ENCODE data around the gene RASGRP1. TPM values are rescaled to one million over a fixed set of nuclear protein-coding genes. Genes with fewer than 3 reads are reported as not detected.

The RASGRP1 gene
- total and polyA plus RNA-seq, 3 donors from 2014 or later, result 4.4 to 9.2 (median 7.4) TPM

DNA sequence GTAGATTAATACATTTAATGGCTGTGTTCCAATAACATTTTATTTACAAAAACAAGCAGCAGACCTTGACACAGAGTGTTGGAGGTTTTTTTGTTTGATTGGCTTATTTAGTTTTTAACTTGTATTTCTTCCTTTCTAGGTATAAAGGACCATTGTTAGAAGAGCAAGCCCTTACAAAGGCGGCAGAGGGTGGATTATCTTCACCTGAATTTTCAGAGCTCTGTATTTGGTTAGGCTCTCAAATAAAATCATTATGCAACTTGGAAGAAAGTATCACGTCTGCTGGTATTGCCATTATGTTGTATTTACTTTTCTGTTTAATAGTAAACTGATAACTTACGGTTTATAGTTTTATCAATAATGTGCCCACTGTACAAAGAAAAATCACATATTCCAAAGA, 100.7 kb downstream of the RASGRP1 start:
- Histone ChIP-seq H3K9me3 (no peaks in the 10 kb centered on the region), H3K27me3 (no peaks in the 10 kb centered on the region), H3K36me3 (ENCODE audit: low read depth, missing control alignments) (no peaks in the 10 kb centered on the region), H3K4me3 (no peak overlapping the region), H3K4me1 (no peaks in the 10 kb centered on the region), H3K27ac (no peak overlapping the region)
- WGBS, 2 donors, result 64 to 83% methylated on average over 3 of the region's 3 CpGs
- DNase-seq, result no peak
- intact Hi-C loops (cut with DNase I; ENCODE audit: low total_unique reads), result no loop called here
- no peak for TF ChIP-seq POLR2A (IDR thresholded peaks at IDR 0.05)
- TF ChIP-seq, protein P1, sequence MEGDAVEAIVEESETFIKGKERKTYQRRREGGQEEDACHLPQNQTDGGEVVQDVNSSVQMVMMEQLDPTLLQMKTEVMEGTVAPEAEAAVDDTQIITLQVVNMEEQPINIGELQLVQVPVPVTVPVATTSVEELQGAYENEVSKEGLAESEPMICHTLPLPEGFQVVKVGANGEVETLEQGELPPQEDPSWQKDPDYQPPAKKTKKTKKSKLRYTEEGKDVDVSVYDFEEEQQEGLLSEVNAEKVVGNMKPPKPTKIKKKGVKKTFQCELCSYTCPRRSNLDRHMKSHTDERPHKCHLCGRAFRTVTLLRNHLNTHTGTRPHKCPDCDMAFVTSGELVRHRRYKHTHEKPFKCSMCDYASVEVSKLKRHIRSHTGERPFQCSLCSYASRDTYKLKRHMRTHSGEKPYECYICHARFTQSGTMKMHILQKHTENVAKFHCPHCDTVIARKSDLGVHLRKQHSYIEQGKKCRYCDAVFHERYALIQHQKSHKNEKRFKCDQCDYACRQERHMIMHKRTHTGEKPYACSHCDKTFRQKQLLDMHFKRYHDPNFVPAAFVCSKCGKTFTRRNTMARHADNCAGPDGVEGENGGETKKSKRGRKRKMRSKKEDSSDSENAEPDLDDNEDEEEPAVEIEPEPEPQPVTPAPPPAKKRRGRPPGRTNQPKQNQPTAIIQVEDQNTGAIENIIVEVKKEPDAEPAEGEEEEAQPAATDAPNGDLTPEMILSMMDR (IDR thresholded peaks at IDR 0.05), result no peak

- Histone ChIP-seq H3K4me3 (no peak overlapping the region), H3K27me3 (no peaks in the 10 kb centered on the region), H3K27ac (no peak overlapping the region), H3K36me3 (ENCODE audit: low read depth, missing control alignments) (no peaks in the 10 kb centered on the region), H3K4me1 (no peaks in the 10 kb centered on the region), H3K9me3 (no peaks in the 10 kb centered on the region)
- WGBS, 2 donors, result 85 to 87% methylated on average over 2 of the region's 2 CpGs
- intact Hi-C loops (cut with DNase I; ENCODE audit: low total_unique reads), result no loop called here
- TF ChIP-seq, protein P1 (IDR thresholded peaks at IDR 0.05), result no peak
- no peak for TF ChIP-seq POLR2A (IDR thresholded peaks at IDR 0.05)
- DNase-seq, result no peak
These were observed 103.4 kb downstream of the RASGRP1 start for GRCh38 chr15:38461066-38461833.

DNA sequence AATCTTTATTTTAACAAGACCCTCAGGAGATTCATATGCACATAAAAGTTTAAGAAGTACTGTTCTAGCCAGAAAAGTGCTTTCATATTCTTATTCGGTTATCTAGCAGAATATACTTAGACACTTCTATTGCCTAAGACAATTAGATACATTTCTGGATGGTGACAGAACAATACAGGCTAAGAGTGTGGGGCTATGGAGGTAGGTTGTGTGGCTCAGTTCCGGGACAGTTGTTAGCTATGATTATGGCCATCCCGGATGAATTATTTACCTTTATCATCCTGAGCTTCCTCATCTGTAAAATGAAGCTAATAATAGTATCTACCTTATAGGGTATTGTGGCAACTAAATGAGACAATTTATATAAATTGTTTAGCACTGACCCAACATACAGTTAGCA, 104.1 kb downstream of the RASGRP1 start:
- no peak overlapping the region for H3K4me3 ChIP-seq
- no peak for TF ChIP-seq POLR2A (IDR thresholded peaks at IDR 0.05)
- TF ChIP-seq, protein P1 (IDR thresholded peaks at IDR 0.05), result no peak
- WGBS, 2 donors, result 69 to 74% methylated on average over 3 of the region's 3 CpGs
- no peaks in the 10 kb centered on the region for H3K4me1 ChIP-seq
- H3K36me3 ChIP-seq (ENCODE audit: low read depth, missing control alignments), result no peaks in the 10 kb centered on the region
- no peaks in the 10 kb centered on the region for H3K9me3 ChIP-seq
- intact Hi-C loops (cut with DNase I; ENCODE audit: low total_unique reads), result no loop called here
- no peak for DNase-seq
- no peaks in the 10 kb centered on the region for H3K27me3 ChIP-seq
- no peak overlapping the region for H3K27ac ChIP-seq

- H3K36me3 ChIP-seq (ENCODE audit: low read depth, missing control alignments), result no peaks in the 10 kb centered on the region
- WGBS, 2 donors, result 89 to 100% methylated on average over 6 of the region's 6 CpGs
- no peak for TF ChIP-seq POLR2A (IDR thresholded peaks at IDR 0.05)
- TF ChIP-seq, protein P1 (IDR thresholded peaks at IDR 0.05), result no peak
- H3K4me1 ChIP-seq, result peaks cover 8% of the 10 kb centered on the region
- H3K27me3 ChIP-seq, result no peaks in the 10 kb centered on the region
- no peak overlapping the region for H3K4me3 ChIP-seq
- DNase-seq, result no peak
- H3K9me3 ChIP-seq, result no peaks in the 10 kb centered on the region
- intact Hi-C loops (cut with DNase I; ENCODE audit: low total_unique reads), result no loop called here
- no peak overlapping the region for H3K27ac ChIP-seq
These were observed 105.1 kb downstream of the RASGRP1 start for GRCh38 chr15:38459480-38459879.

- intact Hi-C loops (cut with DNase I; ENCODE audit: low total_unique reads), result no loop called here
- Histone ChIP-seq H3K27ac (no peak overlapping the region), H3K4me1 (peaks cover 8% of the 10 kb centered on the region), H3K36me3 (ENCODE audit: low read depth, missing control alignments) (no peaks in the 10 kb centered on the region), H3K27me3 (no peaks in the 10 kb centered on the region), H3K9me3 (no peaks in the 10 kb centered on the region), H3K4me3 (no peak overlapping the region)
- TF ChIP-seq POLR2A (IDR thresholded peaks at IDR 0.05), result no peak
- TF ChIP-seq, protein P1 (IDR thresholded peaks at IDR 0.05), result no peak
- 96 to 98% methylated on average over 4 to 5 of the region's 5 CpGs for WGBS, 2 donors
- DNase-seq, result no peak
These were observed 106.0 kb downstream of the RASGRP1 start for GRCh38 chr15:38458646-38459045.

Data from testis (tissue), 3 donors.